HG03097 (cell line): ENCODE results near the gene HOPX.
"Not testable (repeated sequence)": the region's sequence is repeated elsewhere in the genome, so short reads cannot be mapped to it uniquely, and the experiment has no call there.

ENCODE experiments used
- ATAC-seq: cut with Tn5 transposase; IDR thresholded peaks from one replicate; pipeline ENCODE4 v1.9.1; 2021; ENCODE audit not compliant: unreplicated experiment, low FRiP score

The HOPX gene

GRCh38 chr4:56689201-56689969 is 8.3 kb upstream of the HOPX start:
- no peak for ATAC-seq

GRCh38 chr4:56688094-56688647 is 7.1 kb upstream of the HOPX start:
- no peak for ATAC-seq

- no peak for ATAC-seq
These were observed 5.6 kb upstream of the HOPX start for GRCh38 chr4:56686537-56687231.

GRCh38 chr4:56684320-56685050 is 3.4 kb upstream of the HOPX start:
- ATAC-seq = no peak

GRCh38 chr4:56683455-56683854 is 2.4 kb upstream of the HOPX start:
- no peak for ATAC-seq

- ATAC-seq = no peak
These were observed 893 bp upstream of the HOPX start for GRCh38 chr4:56681853-56682525.

- ATAC-seq = no peak
These were observed 830 bp downstream of the HOPX start for GRCh38 chr4:56680266-56680665.

- ATAC-seq = no peak
These were observed 3.4 kb downstream of the HOPX start for GRCh38 chr4:56677711-56678110.

GRCh38 chr4:56674984-56675383 is 6.1 kb downstream of the HOPX start:
- no peak for ATAC-seq

- no peak for ATAC-seq
These were observed 9.2 kb downstream of the HOPX start for GRCh38 chr4:56671860-56672259.

- ATAC-seq = no peak
These were observed 9.7 kb downstream of the HOPX start for GRCh38 chr4:56671373-56671772.

- no peak for ATAC-seq
These were observed 12.8 kb downstream of the HOPX start for GRCh38 chr4:56668267-56668666.

GRCh38 chr4:56667396-56667795 is 13.7 kb downstream of the HOPX start:
- ATAC-seq = not testable (repeated sequence)

GRCh38 chr4:56666279-56666678 is 14.8 kb downstream of the HOPX start:
- ATAC-seq = no peak

- ATAC-seq = no peak
These were observed 15.3 kb downstream of the HOPX start for GRCh38 chr4:56665781-56666180.

- ATAC-seq = no peak
These were observed 18.2 kb downstream of the HOPX start for GRCh38 chr4:56662782-56663468.

- ATAC-seq = no peak
These were observed 21.1 kb downstream of the HOPX start for GRCh38 chr4:56659946-56660345.

GRCh38 chr4:56658528-56658927 is 22.6 kb downstream of the HOPX start:
- ATAC-seq = no peak

GRCh38 chr4:56657818-56658217 is 23.3 kb downstream of the HOPX start:
- no peak for ATAC-seq

- no peak for ATAC-seq
These were observed 24.0 kb downstream of the HOPX start for GRCh38 chr4:56657128-56657527.
